ENCODE measurements around the gene ANKS4B. TPM values are rescaled to one million over a fixed set of nuclear protein-coding genes. Genes with fewer than 3 reads are reported as not detected.
"Not testable (repeated sequence)": the region's sequence is repeated elsewhere in the genome, so short reads cannot be mapped to it uniquely, and the experiment has no call there.

Gene ANKS4B
- total RNA-seq = not detected
- long read RNA-seq = 0 reads

DNA sequence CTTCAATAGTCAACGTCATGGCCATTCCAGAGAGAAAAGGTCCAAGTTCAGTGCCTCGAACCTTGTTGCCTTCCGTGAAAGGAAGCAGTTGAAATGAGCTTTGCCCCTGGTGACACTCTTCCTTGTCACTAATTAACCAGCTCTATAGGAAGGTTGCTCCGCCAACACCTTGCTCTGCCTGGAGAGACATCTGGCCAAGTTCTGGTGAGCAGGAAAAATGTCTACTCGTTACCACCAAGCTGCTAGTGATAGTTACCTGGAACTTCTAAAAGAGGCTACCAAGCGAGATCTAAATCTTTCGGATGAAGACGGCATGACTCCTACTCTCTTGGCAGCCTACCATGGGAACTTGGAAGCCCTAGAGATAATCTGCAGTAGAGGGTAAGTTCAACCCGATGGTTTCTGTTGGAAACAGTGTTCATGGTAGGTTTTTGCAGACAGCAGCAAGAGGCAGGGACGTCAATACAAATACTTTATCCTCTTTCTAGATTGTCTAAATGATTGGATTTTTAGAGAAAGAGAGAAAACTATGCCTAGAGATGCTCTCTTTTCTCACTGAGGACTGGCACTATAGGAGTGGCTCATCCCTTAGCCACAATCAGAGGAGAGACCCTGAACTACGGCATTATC is at the start of gene ANKS4B:
ANKS4B (plus strand) TSS at position 179 of the 630 bp plus-strand sequence; CDS start at position 218, 39 bp downstream.
- no peak for DNase-seq
- ATAC-seq = no peak
- intact Hi-C loops (cut with DNase I) = no loop called here

DNA sequence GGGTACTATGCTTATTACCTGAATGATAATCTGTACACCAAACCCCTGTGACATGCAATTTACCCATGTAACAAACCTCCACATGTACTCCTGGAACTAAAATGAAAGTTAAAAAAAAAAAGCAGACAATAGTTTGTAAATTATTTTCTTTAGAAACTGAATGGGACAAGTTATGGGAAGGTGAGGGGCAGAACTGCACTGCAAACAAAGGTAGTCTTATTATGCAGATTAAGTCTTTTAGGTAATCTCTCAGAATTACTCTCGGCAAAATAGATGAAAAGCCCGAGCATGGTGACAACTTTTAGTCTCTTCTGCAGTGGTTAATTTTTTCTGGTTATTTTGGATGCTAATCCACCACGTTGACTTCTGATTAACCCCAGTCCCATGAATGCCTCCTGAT is 49.5 kb upstream of the ANKS4B start:
- intact Hi-C loops (cut with DNase I) = no loop called here
- no peak for DNase-seq
- ATAC-seq = no peak

DNA sequence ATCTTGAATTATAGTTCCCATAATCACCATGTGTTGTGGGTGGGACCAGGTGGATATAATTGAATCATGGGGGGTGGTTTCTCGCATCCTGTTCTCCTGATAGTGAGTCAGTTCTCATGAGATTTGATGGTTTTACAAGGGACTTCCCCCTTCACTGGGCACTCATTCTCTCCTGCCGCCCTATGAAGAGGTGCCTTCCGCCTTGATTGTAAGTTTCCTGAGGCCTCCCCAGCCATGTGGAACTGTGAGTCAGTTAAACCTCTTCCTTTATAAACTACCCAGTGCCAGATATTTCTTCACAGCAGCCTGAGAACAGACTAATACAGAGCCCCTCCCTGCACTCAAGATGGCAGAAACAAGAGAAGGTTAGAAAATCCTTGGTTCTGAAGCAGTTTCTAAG is 48.7 kb upstream of the ANKS4B start:
- DNase-seq (no peak), ATAC-seq (no peak)
- intact Hi-C loops (cut with DNase I) = no loop called here

DNA sequence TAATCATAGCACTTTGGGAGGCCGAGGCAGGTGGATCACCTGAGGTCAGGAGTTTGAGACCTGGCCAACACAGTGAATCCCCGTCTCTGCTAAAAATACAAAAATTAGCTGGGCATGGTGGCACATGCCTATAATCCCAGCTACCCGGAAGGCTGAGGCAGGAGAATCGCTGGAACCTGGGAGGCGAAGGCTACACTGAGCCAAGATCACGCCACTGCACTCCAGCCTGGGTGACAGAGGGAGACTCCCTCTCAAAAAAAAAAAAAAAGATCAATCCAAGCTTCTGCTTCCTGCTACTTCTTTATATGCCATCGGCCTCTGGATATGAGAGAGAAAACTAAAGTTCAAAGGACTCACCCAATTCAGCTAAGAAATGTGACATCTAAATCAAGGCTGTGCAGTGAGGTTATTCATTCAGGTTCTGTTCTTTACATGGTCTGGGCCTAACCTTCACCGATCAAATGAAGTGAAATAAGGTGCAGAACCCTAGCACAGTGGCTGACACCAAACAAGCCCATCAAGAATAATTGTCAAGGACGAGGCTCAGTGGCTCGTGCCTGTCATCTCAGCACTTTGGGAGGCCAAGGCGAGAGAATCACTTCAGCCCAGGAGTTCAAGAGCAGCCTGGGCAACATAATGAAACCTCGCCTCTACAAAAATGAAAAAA is 47.7 kb upstream of the ANKS4B start:
- intact Hi-C loops (cut with DNase I) = no loop called here
- ATAC-seq = no peak
- no peak for DNase-seq

DNA sequence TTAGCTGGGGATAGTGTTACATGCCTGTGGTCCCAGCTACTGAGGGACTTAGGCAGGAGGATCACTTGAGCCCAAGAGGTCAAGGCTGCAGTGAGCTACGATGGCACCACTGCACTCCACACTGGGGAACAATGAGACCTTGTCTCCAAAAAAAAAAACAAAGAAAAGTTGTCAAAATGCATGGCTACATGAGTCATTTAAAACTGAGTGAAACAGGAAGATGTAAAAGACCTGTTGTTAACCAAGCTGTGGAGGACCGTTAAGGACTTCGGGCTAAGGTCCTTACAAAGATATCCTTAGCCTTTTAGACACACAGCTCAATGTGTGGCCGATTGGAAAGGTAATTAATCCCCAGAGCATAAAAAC is 47.2 kb upstream of the ANKS4B start:
- intact Hi-C loops (cut with DNase I) = no loop called here
- DNase-seq (no peak), ATAC-seq (no peak)

DNA sequence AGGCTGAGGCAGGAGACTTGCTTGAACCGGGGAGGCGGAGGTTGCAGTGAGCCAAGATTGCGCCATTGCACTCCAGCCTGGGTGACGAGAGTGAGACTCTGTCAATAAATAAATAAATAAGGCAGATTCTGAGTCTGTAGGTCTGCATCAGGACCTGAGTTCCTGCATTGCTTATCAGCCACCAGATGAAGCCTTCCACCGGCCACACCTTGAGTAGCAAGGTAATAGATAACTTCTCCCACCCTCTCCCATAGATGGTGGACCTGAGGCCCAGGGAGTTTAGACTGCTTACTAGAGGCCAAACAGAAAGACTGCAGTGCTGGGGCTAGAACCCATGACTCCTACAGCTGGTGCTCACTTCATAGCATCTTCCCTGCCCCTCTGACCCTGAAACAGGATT is 44.2 kb upstream of the ANKS4B start:
- no peak for DNase-seq
- no peak for ATAC-seq
- intact Hi-C loops (cut with DNase I) = loop anchor here in 1 of 2 donors (2.0 kb wide), 1 partner anchor 111 kb away; no protein-coding TSS in a partner anchor

GRCh38 chr16:21190013-21190412 is 43.5 kb upstream of the ANKS4B start:
- DNase-seq = no peak
- intact Hi-C loops (cut with DNase I) = loop anchor here (5.0 to 10.0 kb wide), 2 partner anchors 112 to 365 kb away; no protein-coding TSS in a partner anchor

GRCh38 chr16:21190599-21190998 is 42.9 kb upstream of the ANKS4B start:
- intact Hi-C loops (cut with DNase I) = loop anchor here (5.0 to 10.0 kb wide), 2 partner anchors 112 to 364 kb away; no protein-coding TSS in a partner anchor
- ATAC-seq (no peak), DNase-seq (no peak)

More at GRCh38 chr16:21190013-21190412, 43.5 kb upstream of the ANKS4B start:
- ATAC-seq = no peak

DNA sequence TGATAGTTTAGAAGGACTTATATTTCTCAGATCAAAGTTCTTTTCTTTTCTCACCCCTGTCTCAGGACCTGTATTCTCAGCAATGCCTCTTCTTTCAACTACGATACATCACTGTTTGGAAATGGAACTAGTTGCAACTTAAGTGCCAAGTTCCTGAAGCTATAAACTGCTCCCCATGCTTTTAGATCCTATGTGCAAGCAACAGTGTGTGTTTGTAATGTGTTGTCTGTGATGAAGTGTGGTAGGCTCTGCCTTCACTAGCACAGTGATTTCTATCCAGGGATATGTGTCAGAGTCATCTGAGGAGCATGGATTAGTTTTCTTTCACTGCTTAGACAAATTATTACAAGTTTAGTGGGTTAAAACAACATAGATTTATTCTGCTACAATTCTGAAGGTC is 40.5 kb upstream of the ANKS4B start:
- intact Hi-C loops (cut with DNase I) = loop anchor here (5.0 to 10.0 kb wide), 2 partner anchors 109 to 362 kb away; no protein-coding TSS in a partner anchor
- no peak for ATAC-seq
- no peak for DNase-seq

DNA sequence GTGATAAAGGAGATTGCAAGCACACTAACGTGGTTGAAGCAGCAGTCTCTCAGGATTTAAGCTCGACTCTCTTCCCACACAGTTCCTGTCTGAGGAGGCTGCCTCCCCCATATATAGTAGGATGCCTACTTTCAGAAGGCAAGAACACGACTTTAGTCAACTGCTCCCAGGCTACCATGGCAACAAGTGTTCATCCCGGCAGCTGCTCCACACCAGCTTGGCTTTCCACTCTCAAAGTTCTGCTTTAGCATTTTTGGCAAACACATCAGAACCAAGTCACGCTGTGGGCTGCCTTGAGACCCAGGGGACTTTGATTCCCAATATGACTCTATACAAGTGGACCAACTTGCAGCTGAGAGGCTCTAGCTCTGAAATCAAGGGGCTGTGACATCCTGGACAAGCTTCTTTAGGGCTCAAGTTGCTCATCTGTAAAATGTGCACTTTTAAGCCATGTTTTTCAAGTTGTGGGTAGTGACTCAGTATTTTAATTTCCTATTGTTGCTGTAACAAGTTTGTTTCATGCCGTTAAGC is 38.7 kb upstream of the ANKS4B start:
- intact Hi-C loops (cut with DNase I) = loop anchor here (5.0 to 10.0 kb wide), 2 partner anchors 107 to 360 kb away; no protein-coding TSS in a partner anchor
- ATAC-seq = no peak
- DNase-seq = no peak

- DNase-seq, ATAC-seq: not testable (repeated sequence)
- intact Hi-C loops (cut with DNase I) = loop anchor here in 1 of 2 donors (10.0 kb wide), 1 partner anchor 359 kb away; no protein-coding TSS in a partner anchor
These were observed 38.2 kb upstream of the ANKS4B start for GRCh38 chr16:21195330-21195729.

GRCh38 chr16:21197112-21197511 is 36.4 kb upstream of the ANKS4B start:
- no peak for DNase-seq
- no peak for ATAC-seq
- intact Hi-C loops (cut with DNase I) = loop anchor here in 1 of 2 donors (10.0 kb wide), 1 partner anchor 358 kb away; no protein-coding TSS in a partner anchor

DNA sequence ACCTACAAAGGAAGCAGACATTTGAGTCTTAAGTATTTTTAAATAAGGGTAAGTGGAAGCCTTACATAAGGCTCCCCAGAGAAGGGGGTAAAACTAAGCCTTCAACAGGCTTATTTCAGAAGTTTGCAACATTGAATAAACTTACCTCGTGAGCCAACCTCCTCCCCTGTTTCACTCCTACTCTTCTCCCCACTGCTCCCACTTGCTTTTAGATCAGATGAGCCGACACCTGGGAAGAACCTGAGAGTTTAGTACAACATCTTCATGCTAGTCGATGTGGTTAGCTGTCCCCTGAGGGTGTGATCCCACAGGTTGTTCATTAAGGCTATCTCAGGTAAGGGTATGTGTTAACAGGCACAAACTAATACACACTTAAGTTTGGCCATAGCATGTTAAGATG is 35.9 kb upstream of the ANKS4B start:
- intact Hi-C loops (cut with DNase I) = loop anchor here in 1 of 2 donors (10.0 kb wide), 1 partner anchor 357 kb away; no protein-coding TSS in a partner anchor
- DNase-seq (no peak), ATAC-seq (no peak)

GRCh38 chr16:21199607-21200218 is 33.8 kb upstream of the ANKS4B start:
- ATAC-seq (no peak), DNase-seq (no peak)
- intact Hi-C loops (cut with DNase I) = loop anchor here (10.0 kb wide), 2 partner anchors 65 to 355 kb away; no protein-coding TSS in a partner anchor

GRCh38 chr16:21203155-21203797 is 30.2 kb upstream of the ANKS4B start:
- DNase-seq = no peak
- intact Hi-C loops (cut with DNase I) = loop anchor here in 1 of 2 donors (10.0 kb wide), 1 partner anchor 62 kb away; no protein-coding TSS in a partner anchor
- ATAC-seq = no peak

DNA sequence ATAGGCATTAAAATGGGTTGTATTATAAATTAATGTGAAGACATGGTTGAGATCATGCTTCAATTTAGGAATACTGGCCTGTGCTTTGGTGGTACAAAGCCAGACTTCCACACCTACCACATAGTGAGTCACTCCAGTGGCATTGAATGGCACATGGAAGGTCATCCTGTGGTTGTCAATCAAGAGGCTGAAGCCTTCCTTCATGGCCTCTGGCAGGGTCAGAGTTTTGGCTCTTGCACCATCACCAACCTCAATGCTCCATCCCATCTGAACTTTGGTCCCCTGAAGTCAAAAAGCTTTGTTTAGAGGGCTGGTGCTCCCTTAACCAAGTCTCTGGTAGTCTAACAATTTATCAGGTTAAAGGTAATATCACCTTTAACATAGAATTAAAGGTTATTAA is 28.2 kb upstream of the ANKS4B start:
- no peak for DNase-seq
- intact Hi-C loops (cut with DNase I) = loop anchor here in 1 of 2 donors (10.0 kb wide), 1 partner anchor 59 kb away; no protein-coding TSS in a partner anchor
- ATAC-seq = no peak

DNA sequence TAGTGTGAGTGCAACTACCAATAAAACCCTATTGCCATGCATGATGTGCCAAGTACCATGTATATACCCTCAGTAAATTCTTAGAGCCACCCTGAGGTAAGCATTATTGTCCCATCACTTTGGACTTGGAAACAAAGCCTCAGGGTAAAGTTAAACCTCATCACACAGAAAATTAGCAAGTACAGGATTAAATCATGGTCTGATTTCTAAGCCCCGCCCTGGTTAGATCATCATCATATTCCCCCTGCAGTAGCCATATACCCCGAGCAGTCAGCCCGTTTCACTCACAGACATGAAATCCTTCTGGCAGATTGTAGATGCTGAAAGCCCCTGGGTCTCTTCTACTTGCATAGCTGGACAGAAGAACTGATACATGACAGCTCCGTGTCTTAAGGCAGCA is 26.9 kb upstream of the ANKS4B start:
- no peak for DNase-seq
- intact Hi-C loops (cut with DNase I) = loop anchor here in 1 of 2 donors (10.0 kb wide), 1 partner anchor 58 kb away; no protein-coding TSS in a partner anchor

GRCh38 chr16:21208446-21209230 is 24.9 kb upstream of the ANKS4B start:
- no peak for DNase-seq
- intact Hi-C loops (cut with DNase I) = loop anchor here in 1 of 2 donors (10.0 kb wide), 1 partner anchor 56 kb away; no protein-coding TSS in a partner anchor
- no peak for ATAC-seq

More for the DNA sequence above, 26.9 kb upstream of the ANKS4B start:
- no peak for ATAC-seq

Measured in left cardiac atrium (tissue), 4 donors.